ENCODE data around the gene CALR. TPM values are rescaled to one million over a fixed set of nuclear protein-coding genes. Genes with fewer than 3 reads are reported as not detected.
A peak's percentile ranks its signal among the peaks of the same experiment; 100 is the strongest.

Gene CALR
- total and polyA plus RNA-seq, 9 of the 15 experiments (the other 6 are each of a cell fraction or from before 2014, with no cell fraction given) = 126 to 811 (median 642) TPM

DNA sequence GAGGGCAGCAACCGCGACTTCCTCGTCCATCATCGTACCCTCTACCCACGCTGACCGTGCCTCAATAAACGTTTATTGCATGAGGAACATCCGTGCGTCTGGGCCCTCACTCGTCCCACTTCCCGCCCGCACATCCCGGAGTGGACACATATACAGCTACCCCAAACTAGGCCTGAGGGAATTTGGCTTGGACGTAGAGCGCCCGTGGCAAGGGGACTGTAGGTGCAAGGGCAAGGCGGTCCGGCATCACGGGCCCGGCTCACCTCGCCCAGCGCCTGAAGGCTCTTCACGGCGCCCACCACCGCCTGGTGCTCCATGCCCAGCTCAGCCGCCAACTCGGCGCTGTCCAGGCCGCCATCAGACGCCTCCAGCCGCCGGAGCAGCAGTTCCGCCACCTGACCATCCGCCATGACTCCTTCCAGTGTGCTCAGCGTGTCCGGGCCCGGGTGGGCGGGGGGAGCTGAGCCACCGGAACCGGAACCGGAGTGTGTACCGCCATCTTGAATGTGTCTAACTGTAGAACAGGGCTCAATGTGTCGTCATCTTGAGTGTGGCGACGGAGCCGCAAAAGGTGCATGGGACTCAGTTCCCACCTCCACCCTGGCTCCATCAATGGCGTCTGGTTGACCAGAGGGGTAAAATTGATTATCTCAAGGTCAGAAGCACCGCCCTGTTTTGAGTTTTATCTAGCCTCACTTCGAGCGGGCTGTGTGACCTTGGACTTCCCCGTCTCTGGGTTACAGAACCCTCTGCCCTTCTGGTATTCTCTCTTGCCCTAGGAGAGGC lies 4.9 kb upstream of the CALR start, which contains the start of gene FARSA (continued):
- TF ChIP-seq BCL6 (CRISPR knock-in tag; IDR thresholded peaks at IDR 0.05) (no peak), JUN (IDR thresholded peaks at IDR 0.05; ENCODE audit: borderline replicate concordance, low read depth, low read length) (peak; percentile 44; the same call in 1 of the 2 replicates), JUN (CRISPR knock-in tag; IDR thresholded peaks at IDR 0.05; ENCODE audit: borderline replicate concordance) (no peak), ZBTB1 (CRISPR knock-in tag; IDR thresholded peaks at IDR 0.05; ENCODE audit: borderline replicate concordance, low read depth) (peak; percentile 72; the same call in 1 of the 2 replicates), COPS2 (conservative IDR thresholded peaks at IDR 0.05) (no peak), SMARCA4 (IDR thresholded peaks at IDR 0.05) (no peak), ZNF184 (CRISPR knock-in tag; IDR thresholded peaks at IDR 0.05) (no peak), NBN (IDR thresholded peaks at IDR 0.05; ENCODE audit: low read depth) (no peak), TAF9B (IDR thresholded peaks at IDR 0.05; ENCODE audit: partially characterized antibody) (peak; percentile 91), PRMT5 (CRISPR knock-in tag; IDR thresholded peaks at IDR 0.05) (no peak), TCF3 (CRISPR knock-in tag; IDR thresholded peaks at IDR 0.05) (no peak), CBX1 (IDR thresholded peaks at IDR 0.05; ENCODE audit: low read depth) (peak; percentile 55; the same call in 1 of the 2 replicates), POLR2H (tag; IDR thresholded peaks at IDR 0.05; ENCODE audit: low read depth) (peak; percentile 72), GTF2A2 (tag; IDR thresholded peaks at IDR 0.05) (no peak), CBFA2T2 (conservative IDR thresholded peaks at IDR 0.05) (no peak), MBD2 (IDR thresholded peaks at IDR 0.05; ENCODE audit: borderline replicate concordance, low read depth) (peak; percentile 70; the same call in 1 of the 2 replicates), ZNF79 (CRISPR knock-in tag; IDR thresholded peaks at IDR 0.05; ENCODE audit: low read depth) (no peak), ZNF584 (CRISPR knock-in tag; IDR thresholded peaks at IDR 0.05; ENCODE audit: low read depth) (peak; percentile 89), RBM39 (optimal IDR thresholded peaks at IDR 0.05; ENCODE audit: low read depth, low read length) (no peak), SIRT6 (IDR thresholded peaks at IDR 0.05; ENCODE audit: low read depth, low read length) (no peak)
- TF ChIP-seq, protein P1, sequence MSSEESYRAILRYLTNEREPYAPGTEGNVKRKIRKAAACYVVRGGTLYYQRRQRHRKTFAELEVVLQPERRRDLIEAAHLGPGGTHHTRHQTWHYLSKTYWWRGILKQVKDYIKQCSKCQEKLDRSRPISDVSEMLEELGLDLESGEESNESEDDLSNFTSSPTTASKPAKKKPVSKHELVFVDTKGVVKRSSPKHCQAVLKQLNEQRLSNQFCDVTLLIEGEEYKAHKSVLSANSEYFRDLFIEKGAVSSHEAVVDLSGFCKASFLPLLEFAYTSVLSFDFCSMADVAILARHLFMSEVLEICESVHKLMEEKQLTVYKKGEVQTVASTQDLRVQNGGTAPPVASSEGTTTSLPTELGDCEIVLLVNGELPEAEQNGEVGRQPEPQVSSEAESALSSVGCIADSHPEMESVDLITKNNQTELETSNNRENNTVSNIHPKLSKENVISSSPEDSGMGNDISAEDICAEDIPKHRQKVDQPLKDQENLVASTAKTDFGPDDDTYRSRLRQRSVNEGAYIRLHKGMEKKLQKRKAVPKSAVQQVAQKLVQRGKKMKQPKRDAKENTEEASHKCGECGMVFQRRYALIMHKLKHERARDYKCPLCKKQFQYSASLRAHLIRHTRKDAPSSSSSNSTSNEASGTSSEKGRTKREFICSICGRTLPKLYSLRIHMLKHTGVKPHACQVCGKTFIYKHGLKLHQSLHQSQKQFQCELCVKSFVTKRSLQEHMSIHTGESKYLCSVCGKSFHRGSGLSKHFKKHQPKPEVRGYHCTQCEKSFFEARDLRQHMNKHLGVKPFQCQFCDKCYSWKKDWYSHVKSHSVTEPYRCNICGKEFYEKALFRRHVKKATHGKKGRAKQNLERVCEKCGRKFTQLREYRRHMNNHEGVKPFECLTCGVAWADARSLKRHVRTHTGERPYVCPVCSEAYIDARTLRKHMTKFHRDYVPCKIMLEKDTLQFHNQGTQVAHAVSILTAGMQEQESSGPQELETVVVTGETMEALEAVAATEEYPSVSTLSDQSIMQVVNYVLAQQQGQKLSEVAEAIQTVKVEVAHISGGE (CRISPR knock-in tag; IDR thresholded peaks at IDR 0.05) = peak in 2 of 3 experiments; percentile 41 to 83; a peak in 3 of 6 replicates
- TF ChIP-seq, protein P2, sequence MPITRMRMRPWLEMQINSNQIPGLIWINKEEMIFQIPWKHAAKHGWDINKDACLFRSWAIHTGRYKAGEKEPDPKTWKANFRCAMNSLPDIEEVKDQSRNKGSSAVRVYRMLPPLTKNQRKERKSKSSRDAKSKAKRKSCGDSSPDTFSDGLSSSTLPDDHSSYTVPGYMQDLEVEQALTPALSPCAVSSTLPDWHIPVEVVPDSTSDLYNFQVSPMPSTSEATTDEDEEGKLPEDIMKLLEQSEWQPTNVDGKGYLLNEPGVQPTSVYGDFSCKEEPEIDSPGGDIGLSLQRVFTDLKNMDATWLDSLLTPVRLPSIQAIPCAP (CRISPR knock-in tag; IDR thresholded peaks at IDR 0.05; ENCODE audit: borderline replicate concordance) = no peak
- TF ChIP-seq, protein P3, sequence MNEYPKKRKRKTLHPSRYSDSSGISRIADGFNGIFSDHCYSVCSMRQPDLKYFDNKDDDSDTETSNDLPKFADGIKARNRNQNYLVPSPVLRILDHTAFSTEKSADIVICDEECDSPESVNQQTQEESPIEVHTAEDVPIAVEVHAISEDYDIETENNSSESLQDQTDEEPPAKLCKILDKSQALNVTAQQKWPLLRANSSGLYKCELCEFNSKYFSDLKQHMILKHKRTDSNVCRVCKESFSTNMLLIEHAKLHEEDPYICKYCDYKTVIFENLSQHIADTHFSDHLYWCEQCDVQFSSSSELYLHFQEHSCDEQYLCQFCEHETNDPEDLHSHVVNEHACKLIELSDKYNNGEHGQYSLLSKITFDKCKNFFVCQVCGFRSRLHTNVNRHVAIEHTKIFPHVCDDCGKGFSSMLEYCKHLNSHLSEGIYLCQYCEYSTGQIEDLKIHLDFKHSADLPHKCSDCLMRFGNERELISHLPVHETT (CRISPR knock-in tag; conservative IDR thresholded peaks at IDR 0.05 in 1 of 2, IDR thresholded peaks at IDR 0.05 in 1 of 2) = peak in 1 of 2 experiments; percentile 90; a peak in 2 of 4 replicates
